OCI-LY3 (cell line): ENCODE results near the gene IFT80.

Experiments used
- H2AFZ ChIP-seq: fragments of 200-600, 300-600 bp; shearing (Covaris generic); 2 replicates; pipeline ENCODE4 v1.6.0; 2014; ENCODE audit warnings: antibody characterized with exemption, low read depth, low read length
- H3K27ac ChIP-seq: fragments of 200-600, 300-600 bp; sonication (generic); 2 replicates; pipeline ENCODE4 v1.5.1; 2014; ENCODE audit warnings: mild to moderate bottlenecking, low read length, moderate library complexity, mixed read lengths
- H3K27me3 ChIP-seq: fragments of 200-600, 300-600 bp; sonication (generic); 2 replicates; pipeline ENCODE4 v1.6.1; 2014; ENCODE audit warnings: low read depth, low read length, mixed read lengths
- H3K36me3 ChIP-seq: fragments of 200-600, 300-600 bp; sonication (generic); replicated peaks from 2 replicates; pipeline ENCODE3; 2014; ENCODE audit warnings: low read depth, low read length, mixed read lengths
- H3K4me1 ChIP-seq: fragments of 300-600, 200-600 bp; sonication (generic); 2 replicates; pipeline ENCODE4 v1.6.1; 2014; ENCODE audit warnings: low read length, mixed read lengths
- H3K4me2 ChIP-seq: fragments of 200-600, 300-600 bp; sonication (generic); 2 replicates; pipeline ENCODE4 v1.6.1; 2014; ENCODE audit warnings: low read length, mixed read lengths
- H3K4me3 ChIP-seq: fragments of 300-600, 200-600 bp; sonication (generic); 2 replicates; pipeline ENCODE4 v1.5.1; 2014; ENCODE audit warnings: antibody characterized with exemption, mild to moderate bottlenecking, low read length, moderate library complexity
- H3K79me2 ChIP-seq: fragments of 300-600, 200-600 bp; shearing (Covaris generic); 2 replicates; pipeline ENCODE4 v1.6.1; 2014; ENCODE audit warnings: mild to moderate bottlenecking, low read length, mixed read lengths
- H3K9ac ChIP-seq: fragments of 300-600, 200-600 bp; shearing (Covaris generic); 2 replicates; pipeline ENCODE4 v1.6.0; 2014; ENCODE audit warnings: mild to moderate bottlenecking, low read length, moderate library complexity
- H3K9me3 ChIP-seq: fragments of 200-600, 300-600 bp; shearing (Covaris generic); 2 replicates; pipeline ENCODE4 v1.6.1; 2014; ENCODE audit warnings: low read length, mixed read lengths; ENCODE audit not compliant: insufficient read depth
- H4K20me1 ChIP-seq: fragments of 200-600, 300-600 bp; sonication (generic); 2 replicates; pipeline ENCODE4 v1.6.1; 2016; ENCODE audit warnings: low read length, mixed read lengths; ENCODE audit not compliant: insufficient read depth
- EZH2phosphoT487 ChIP-seq: fragments of 200-600 bp; shearing (Covaris generic); IDR thresholded peaks from 2 replicates; pipeline ENCODE4 v1.6.1; 2018; ENCODE audit warnings: antibody characterized with exemption, mixed run types, low read depth
- TF ChIP-seq, protein P1 (sequence below): fragments of 200-600, 300-600 bp; sonication (generic); IDR thresholded peaks from 2 replicates; pipeline ENCODE4 v1.5.1; 2014; ENCODE audit warnings: antibody characterized with exemption, low read length, low read depth

The IFT80 gene

GRCh38 chr3:160400030-160400701 lies 1.1 kb upstream of the IFT80 start:
- Histone ChIP-seq H3K36me3 (peaks cover 42% of the 10 kb centered on the region), H3K4me1 (peaks cover 26% of the 10 kb centered on the region), H2AFZ (0 out of 2 replicates have a peak overlapping the region, but pooled peaks have one; percentile 6), H3K9me3 (no peaks in the 10 kb centered on the region), H3K9ac (peak overlapping the region; percentile 99), H3K27me3 (no peaks in the 10 kb centered on the region), H4K20me1 (peaks cover 43% of the 10 kb centered on the region), H3K4me2 (peak overlapping the region; percentile 86), H3K27ac (peak overlapping the region; percentile 92), H3K79me2 (peaks cover 83% of the 10 kb centered on the region), H3K4me3 (peak overlapping the region; percentile 96)
- no peak for TF ChIP-seq EZH2phosphoT487
- TF ChIP-seq, protein P1, sequence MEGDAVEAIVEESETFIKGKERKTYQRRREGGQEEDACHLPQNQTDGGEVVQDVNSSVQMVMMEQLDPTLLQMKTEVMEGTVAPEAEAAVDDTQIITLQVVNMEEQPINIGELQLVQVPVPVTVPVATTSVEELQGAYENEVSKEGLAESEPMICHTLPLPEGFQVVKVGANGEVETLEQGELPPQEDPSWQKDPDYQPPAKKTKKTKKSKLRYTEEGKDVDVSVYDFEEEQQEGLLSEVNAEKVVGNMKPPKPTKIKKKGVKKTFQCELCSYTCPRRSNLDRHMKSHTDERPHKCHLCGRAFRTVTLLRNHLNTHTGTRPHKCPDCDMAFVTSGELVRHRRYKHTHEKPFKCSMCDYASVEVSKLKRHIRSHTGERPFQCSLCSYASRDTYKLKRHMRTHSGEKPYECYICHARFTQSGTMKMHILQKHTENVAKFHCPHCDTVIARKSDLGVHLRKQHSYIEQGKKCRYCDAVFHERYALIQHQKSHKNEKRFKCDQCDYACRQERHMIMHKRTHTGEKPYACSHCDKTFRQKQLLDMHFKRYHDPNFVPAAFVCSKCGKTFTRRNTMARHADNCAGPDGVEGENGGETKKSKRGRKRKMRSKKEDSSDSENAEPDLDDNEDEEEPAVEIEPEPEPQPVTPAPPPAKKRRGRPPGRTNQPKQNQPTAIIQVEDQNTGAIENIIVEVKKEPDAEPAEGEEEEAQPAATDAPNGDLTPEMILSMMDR = no peak

DNA sequence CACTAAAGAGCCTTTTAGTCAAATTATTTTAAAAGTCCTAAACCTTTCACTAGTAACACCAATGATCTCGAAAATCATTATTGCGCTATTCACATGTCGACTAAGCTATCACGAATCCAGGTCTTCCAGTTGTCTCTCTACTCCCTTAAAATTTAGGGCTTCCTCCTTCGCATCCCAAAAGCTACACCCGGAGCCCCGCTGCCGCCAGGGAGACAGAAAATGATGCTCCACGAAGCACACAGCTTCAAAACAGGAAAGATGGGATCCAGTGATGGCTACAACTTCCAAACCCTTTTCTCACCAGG lies 253 bp downstream of the IFT80 start:
- Histone ChIP-seq H3K36me3 (peaks cover 28% of the 10 kb centered on the region), H3K9ac (peak overlapping the region; percentile 99), H2AFZ (peak overlapping the region; percentile 83), H3K79me2 (peaks cover 69% of the 10 kb centered on the region), H3K27me3 (no peaks in the 10 kb centered on the region), H3K4me3 (peak overlapping the region; percentile 96), H3K4me1 (peaks cover 14% of the 10 kb centered on the region), H3K9me3 (no peaks in the 10 kb centered on the region), H3K4me2 (peak overlapping the region; percentile 85), H4K20me1 (peaks cover 30% of the 10 kb centered on the region), H3K27ac (no peak overlapping the region; the same call in 1 of the 2 replicates)
- TF ChIP-seq, protein P1 = no peak
- TF ChIP-seq EZH2phosphoT487 = no peak

DNA sequence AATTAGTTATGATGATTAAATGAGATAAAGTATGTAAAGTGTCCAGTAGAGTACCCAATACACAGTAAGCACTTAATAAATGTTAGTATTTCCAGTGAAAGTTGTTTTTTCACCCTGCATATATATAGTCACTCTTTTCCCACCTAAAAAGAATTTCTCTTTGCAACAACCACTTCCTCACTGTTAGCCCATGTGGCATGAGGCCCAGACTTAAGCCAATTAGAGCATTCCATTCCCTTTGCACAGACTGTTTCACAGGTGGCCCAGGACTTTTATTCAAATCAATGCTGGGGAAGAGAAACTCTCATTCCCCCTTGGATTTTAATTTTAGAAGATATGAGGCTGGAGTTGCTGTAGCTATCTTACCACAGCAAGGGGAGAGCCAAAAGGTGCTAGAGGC lies 3.7 kb downstream of the IFT80 start:
- Histone ChIP-seq H2AFZ (no peak overlapping the region), H3K4me1 (peaks cover 6% of the 10 kb centered on the region)

GRCh38 chr3:160394009-160394392 lies 5.0 kb downstream of the IFT80 start:
- Histone ChIP-seq H3K27ac (no peak overlapping the region), H3K4me1 (peaks cover 6% of the 10 kb centered on the region), H4K20me1 (peaks cover 2% of the 10 kb centered on the region; the same call in 1 of the 2 replicates), H3K4me3 (no peak overlapping the region), H3K79me2 (peaks cover 31% of the 10 kb centered on the region), H3K27me3 (no peaks in the 10 kb centered on the region), H3K9ac (no peak overlapping the region), H3K9me3 (no peaks in the 10 kb centered on the region), H3K4me2 (no peak overlapping the region), H3K36me3 (no peaks in the 10 kb centered on the region), H2AFZ (no peak overlapping the region)
- TF ChIP-seq EZH2phosphoT487 = no peak
- TF ChIP-seq, protein P1 = no peak

More for the DNA sequence above, 3.7 kb downstream of the IFT80 start:
- H3K4me2 ChIP-seq = no peak overlapping the region
- H3K79me2 ChIP-seq = peaks cover 40% of the 10 kb centered on the region
- H3K27ac ChIP-seq = no peak overlapping the region
- TF ChIP-seq, protein P1 = no peak
- no peak for TF ChIP-seq EZH2phosphoT487
- H3K9ac ChIP-seq = no peak overlapping the region
- H3K4me3 ChIP-seq = no peak overlapping the region
- peaks cover 2% of the 10 kb centered on the region; the same call in 1 of the 2 replicates for H4K20me1 ChIP-seq
- H3K36me3 ChIP-seq = peaks cover 2% of the 10 kb centered on the region
- no peaks in the 10 kb centered on the region for H3K9me3 ChIP-seq
- H3K27me3 ChIP-seq = no peaks in the 10 kb centered on the region
